GM12891 (cell line): ENCODE results near the gene C14orf93.

Source experiments
- PAX5 ChIP-seq: IDR thresholded peaks from 2 replicates; pipeline ENCODE4 v1.6.1; 2011; ENCODE audit warnings: low read length, moderate library complexity, mild to moderate bottlenecking; ENCODE audit not compliant: insufficient read depth, severe bottlenecking
- POLR2A ChIP-seq: IDR thresholded peaks from 2 replicates; pipeline ENCODE4 v1.6.1; 2011; ENCODE audit warnings: low read depth, low read length, control low read depth
- POLR2AphosphoS5 ChIP-seq: IDR thresholded peaks from 2 replicates; pipeline ENCODE4 v1.6.1; 2011; ENCODE audit warnings: low read depth, low read length, control low read depth
- SPI1 ChIP-seq: IDR thresholded peaks from 2 replicates; pipeline ENCODE4 v1.6.1; 2011; ENCODE audit warnings: low read depth, low read length, control low read depth
- TAF1 ChIP-seq: IDR thresholded peaks from 2 replicates; pipeline ENCODE4 v1.6.1; 2011; ENCODE audit warnings: low read depth, low read length, control low read depth

GRCh38 chr14:22980672-22981089 lies 29.3 kb downstream of the C14orf93 start:
- TF ChIP-seq TAF1 (no peak), POLR2A (no peak), SPI1 (no peak), POLR2AphosphoS5 (no peak), PAX5 (no peak)
